Activated CD4-positive, alpha-beta memory T cell treated with anti-CD3 and anti-CD28 coated beads for 36 hours (primary cell): ENCODE results near the gene IL3. TPM values are rescaled to one million over a fixed set of nuclear protein-coding genes. Genes with fewer than 3 reads are reported as not detected.
A peak's percentile ranks its signal among the peaks of the same experiment; 100 is the strongest.

Experiments used
- CTCF ChIA-PET: fragments of 350-600 bp; sonication (Branson Sonifier 250); formaldehyde crosslinking; loops from one replicate; lab custom pipeline; 2021; ENCODE audit warnings: antibody characterized with exemption, inconsistent platforms; lab: Charles Lee
- POLR2A ChIA-PET: fragments of 350-600 bp; sonication (Branson Sonifier 250); formaldehyde crosslinking; loops from one replicate; lab custom pipeline; 2021; ENCODE audit warnings: antibody characterized with exemption; lab: Charles Lee
- DNase-seq: peaks from one replicate; pipeline ENCODE4 v3.0.0-alpha.2; 2020
- H3K27ac Mint-ChIP-seq: one replicate; pipeline ENCODE4 v1.8.0; 2021; ENCODE audit warnings: mixed read lengths
- H3K27me3 Mint-ChIP-seq: one replicate; pipeline ENCODE4 v1.8.0; 2021; ENCODE audit warnings: mixed read lengths
- H3K36me3 Mint-ChIP-seq: one replicate; pipeline ENCODE4 v1.8.0; 2021; ENCODE audit warnings: mixed read lengths
- H3K4me1 Mint-ChIP-seq: one replicate; pipeline ENCODE4 v1.8.0; 2021; ENCODE audit warnings: low read depth, mixed read lengths
- H3K4me3 Mint-ChIP-seq: one replicate; pipeline ENCODE4 v1.8.0; 2021; ENCODE audit warnings: mild to moderate bottlenecking, mixed read lengths
- H3K9me3 Mint-ChIP-seq: one replicate; pipeline ENCODE4 v1.8.0; 2021; ENCODE audit warnings: mixed read lengths
- intact Hi-C: fragments of 100-400 bp; cut with micrococcal nuclease; formaldehyde crosslinking; loops from one replicate; pipeline ENCODE4 v1.15.1; 2023
- total RNA-seq, 2 experiments: library from RNA; stranded (reverse); gene quantifications; one replicate each; pipeline ENCODE4 v1.2.3, GENCODE V29; 2021

Gene IL3, protein sequence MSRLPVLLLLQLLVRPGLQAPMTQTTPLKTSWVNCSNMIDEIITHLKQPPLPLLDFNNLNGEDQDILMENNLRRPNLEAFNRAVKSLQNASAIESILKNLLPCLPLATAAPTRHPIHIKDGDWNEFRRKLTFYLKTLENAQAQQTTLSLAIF
- 10 to 100 TPM; 23.1 to 23.3 TPM for total RNA-seq

GRCh38 chr5:132060501-132061161 lies at the start of gene IL3:
Gene IL3 (plus strand): TSS chr5:132060655. CDS start chr5:132060707, 52 bp downstream.
- no peak within 1 kb of the TSS for H3K27ac Mint-ChIP-seq
- H3K9me3 Mint-ChIP-seq: no peaks in the 10 kb centered on the region
- ChIA-PET CTCF (interaction anchor here (0.9 to 1.6 kb wide), 5 partner anchors 41 to 120 kb away, joined by 3 to 4 read pairs (median 3); partner anchors contain the start of gene ACSL6), POLR2A (interaction anchor here (0.6 kb wide), 1 partner anchor 234 kb away, joined by 3 read pairs; the partner anchor contains the start of gene SLC22A4)
- no peaks in the 10 kb centered on the region for H3K27me3 Mint-ChIP-seq
- peaks cover 51% of the 10 kb centered on the region for H3K4me1 Mint-ChIP-seq
- DNase-seq: no peak
- H3K36me3 Mint-ChIP-seq: no peaks in the 10 kb centered on the region
- H3K4me3 Mint-ChIP-seq: no peak within 1 kb of the TSS
- intact Hi-C loops: loop anchor here (5.0 kb wide), 2 partner anchors 53 to 263 kb away; partner anchors contain the start of gene FNIP1

DNA sequence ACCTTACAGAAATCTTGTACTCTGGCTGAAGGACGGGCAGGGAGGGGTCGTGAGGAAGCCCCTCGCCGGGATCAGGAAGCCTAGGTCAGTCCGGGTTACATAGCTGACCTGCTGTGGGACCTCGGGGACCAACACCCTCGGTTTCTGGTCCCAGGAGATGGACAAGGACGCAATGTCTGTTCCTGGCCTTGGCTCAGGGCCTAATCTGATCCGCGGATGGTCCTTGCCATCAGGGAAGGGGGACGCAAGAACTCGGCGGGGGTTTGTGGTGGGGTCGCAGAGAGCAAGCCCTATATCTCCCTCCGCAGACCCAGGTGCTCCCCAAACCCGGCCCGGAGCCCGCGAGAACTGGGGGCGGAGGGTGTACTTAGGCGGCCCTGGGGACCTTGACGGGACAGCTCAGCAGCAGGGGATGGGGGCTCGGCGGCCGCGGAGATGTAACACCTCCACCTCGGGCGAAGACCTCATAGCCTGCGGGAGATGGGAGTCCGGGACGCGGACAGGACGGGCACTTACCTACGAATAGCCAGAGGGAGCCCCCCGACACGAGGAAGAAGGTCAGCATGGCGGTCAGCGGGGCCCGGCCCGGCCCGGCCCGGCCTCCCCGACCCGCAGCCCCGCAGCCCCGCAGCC lies 49.4 kb upstream of the IL3 start:
- Mint-ChIP-seq H3K27me3 (peaks cover 30% of the 10 kb centered on the region), H3K27ac (no peak overlapping the region), H3K36me3 (no peaks in the 10 kb centered on the region), H3K9me3 (no peaks in the 10 kb centered on the region), H3K4me3 (peak overlapping the region; percentile 66), H3K4me1 (peaks cover 23% of the 10 kb centered on the region)
- POLR2A ChIA-PET: no interaction called here
- DNase-seq: no peak
- CTCF ChIA-PET: interaction anchor here (0.6 to 6.2 kb wide), 5 partner anchors 9 to 422 kb away, joined by 3 to 165 read pairs (median 3); no protein-coding TSS in a partner anchor
- intact Hi-C loops: no loop called here

- peak; percentile 60 for DNase-seq
- CTCF ChIA-PET: interaction anchor here (0.6 to 1.9 kb wide), 5 partner anchors 8 to 422 kb away, joined by 3 to 12 read pairs (median 3); no protein-coding TSS in a partner anchor
- POLR2A ChIA-PET: no interaction called here
- no peak within 1 kb of the TSS for H3K27ac Mint-ChIP-seq
- no peaks in the 10 kb centered on the region for H3K9me3 Mint-ChIP-seq
- peaks cover 29% of the 10 kb centered on the region for H3K4me1 Mint-ChIP-seq
- intact Hi-C loops: loop anchor here (1.0 kb wide), 1 partner anchor 9 kb away; no protein-coding TSS in a partner anchor
- H3K4me3 Mint-ChIP-seq: peak within 1 kb of the TSS; percentile 66
- no peaks in the 10 kb centered on the region for H3K36me3 Mint-ChIP-seq
- peaks cover 37% of the 10 kb centered on the region for H3K27me3 Mint-ChIP-seq
Measured at GRCh38 chr5:132011622-132012343, 48.7 kb upstream of the IL3 start, which contains the start of gene ACSL6. Gene ACSL6 (minus strand): TSS chr5:132011658. CDS start chr5:132011553, 105 bp downstream.

DNA sequence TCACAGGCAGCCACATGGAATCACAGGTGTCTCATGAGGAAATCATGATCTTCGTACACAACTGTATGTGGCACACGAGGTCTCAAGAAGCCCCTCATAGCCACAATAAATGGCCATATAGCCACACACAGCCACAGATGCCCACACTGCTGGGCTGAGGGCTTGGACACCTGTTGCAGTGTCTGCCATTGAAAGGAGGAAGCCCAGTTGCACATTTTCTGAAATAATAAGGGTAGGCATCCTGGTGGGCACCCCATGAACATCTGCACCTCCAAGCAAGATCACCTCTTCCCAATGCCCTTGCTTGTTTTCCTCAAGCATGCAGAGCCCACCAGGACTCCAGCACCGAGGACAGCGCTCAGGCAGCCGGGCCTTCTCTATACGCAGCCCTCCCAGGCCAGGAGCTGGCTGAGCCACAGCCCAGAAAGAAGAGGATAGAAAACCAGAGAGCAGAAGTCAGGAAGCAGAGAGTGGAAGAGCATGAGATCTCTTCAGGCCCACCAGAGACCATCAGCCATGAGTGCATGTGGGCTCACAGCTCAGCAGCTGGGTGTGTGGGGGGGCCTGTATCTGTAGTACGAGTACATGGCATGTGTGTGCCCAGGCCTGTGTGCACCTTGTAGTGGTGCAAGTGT lies 48.0 kb upstream of the IL3 start:
- POLR2A ChIA-PET: interaction anchor here (0.6 kb wide), 1 partner anchor 216 kb away, joined by 3 read pairs; no protein-coding TSS in a partner anchor
- peak overlapping the region; percentile 53 for H3K4me3 Mint-ChIP-seq
- H3K27me3 Mint-ChIP-seq: peaks cover 40% of the 10 kb centered on the region

DNA sequence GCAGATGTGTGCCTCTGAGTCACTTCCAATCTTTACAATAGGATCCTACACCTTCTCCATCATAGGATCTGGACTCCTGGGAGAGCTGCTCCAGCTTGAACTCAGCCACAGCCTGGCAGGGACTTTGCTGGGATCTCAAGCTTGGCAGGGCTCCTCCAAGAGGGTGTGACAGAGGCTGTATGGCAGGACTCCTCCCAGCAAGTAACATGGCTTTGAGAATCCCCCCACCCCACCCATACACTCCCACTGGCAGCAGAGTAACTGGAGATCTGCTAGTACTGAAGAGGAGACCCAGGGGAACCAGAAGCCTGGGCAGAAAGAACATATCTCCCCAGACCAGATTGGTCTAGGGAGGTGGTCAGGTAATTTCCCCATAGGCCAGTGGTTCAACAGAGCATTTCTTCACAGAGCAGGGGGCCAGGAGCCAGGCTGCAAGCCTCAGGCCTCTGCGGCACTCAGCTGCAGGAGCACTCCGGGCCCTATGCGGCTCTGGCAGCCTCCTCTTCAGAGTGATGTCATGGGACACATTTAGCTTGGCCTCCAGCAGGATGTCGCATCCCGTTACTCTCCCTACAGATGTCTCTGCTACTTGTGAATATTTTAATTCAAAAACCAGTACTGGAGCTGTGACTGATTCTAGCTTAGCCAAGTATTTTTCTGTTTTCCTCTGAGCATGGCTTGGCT lies 47.3 kb upstream of the IL3 start:
- ChIA-PET POLR2A (interaction anchor here (0.6 kb wide), 1 partner anchor 217 kb away, joined by 3 read pairs; no protein-coding TSS in a partner anchor), CTCF (interaction anchor here (1.0 to 1.9 kb wide), 2 partner anchors 49 to 424 kb away, joined by 3 to 12 read pairs; no protein-coding TSS in a partner anchor)
- Mint-ChIP-seq H3K4me1 (peaks cover 34% of the 10 kb centered on the region), H3K27me3 (peaks cover 44% of the 10 kb centered on the region), H3K4me3 (no peak overlapping the region), H3K27ac (no peak overlapping the region), H3K36me3 (no peaks in the 10 kb centered on the region), H3K9me3 (no peaks in the 10 kb centered on the region)
- peak; percentile 7 for DNase-seq
- intact Hi-C loops: no loop called here

More for the DNA sequence above, 48.0 kb upstream of the IL3 start:
- intact Hi-C loops: loop anchor here (1.0 kb wide), 1 partner anchor 8 kb away; no protein-coding TSS in a partner anchor
- DNase-seq: peak; percentile 37
- no peak overlapping the region for H3K27ac Mint-ChIP-seq
- CTCF ChIA-PET: interaction anchor here (1.0 to 1.9 kb wide), 2 partner anchors 50 to 423 kb away, joined by 3 to 12 read pairs; no protein-coding TSS in a partner anchor
- H3K4me1 Mint-ChIP-seq: peaks cover 34% of the 10 kb centered on the region
- H3K9me3 Mint-ChIP-seq: no peaks in the 10 kb centered on the region
- no peaks in the 10 kb centered on the region for H3K36me3 Mint-ChIP-seq

- intact Hi-C loops: no loop called here
- Mint-ChIP-seq H3K27me3 (peaks cover 47% of the 10 kb centered on the region), H3K36me3 (no peaks in the 10 kb centered on the region), H3K4me1 (peaks cover 38% of the 10 kb centered on the region), H3K4me3 (no peak overlapping the region), H3K9me3 (no peaks in the 10 kb centered on the region), H3K27ac (no peak overlapping the region)
- ChIA-PET CTCF (interaction anchor here (1.0 to 1.9 kb wide), 2 partner anchors 49 to 424 kb away, joined by 3 to 12 read pairs; no protein-coding TSS in a partner anchor), POLR2A (no interaction called here)
- peak; percentile 2 for DNase-seq
Measured at GRCh38 chr5:132013711-132014110, 46.7 kb upstream of the IL3 start.

DNA sequence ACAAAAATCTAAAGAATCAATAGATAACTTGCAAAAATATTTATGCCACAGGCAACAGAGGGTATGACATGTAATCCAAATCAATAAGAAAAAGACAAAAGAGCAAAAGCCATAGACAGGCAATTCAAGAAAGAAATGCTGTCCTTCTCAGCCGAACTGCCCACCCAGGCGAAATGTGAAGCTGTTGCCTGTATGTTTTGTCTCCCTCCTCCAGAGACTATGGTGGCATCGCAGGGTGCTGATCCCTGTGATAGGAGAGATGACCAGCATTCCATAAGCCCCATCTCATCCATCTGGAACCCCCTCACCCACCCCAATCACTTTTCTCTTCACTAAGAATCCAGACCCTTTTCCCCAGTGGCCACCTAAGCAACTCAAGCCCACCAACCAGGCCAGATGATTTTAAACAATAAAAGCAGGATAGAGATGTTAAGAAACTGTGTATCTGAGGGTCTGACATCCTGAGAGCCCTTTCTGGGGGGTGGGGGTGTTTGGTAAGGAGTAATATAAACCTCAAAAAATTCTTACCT lies 43.7 kb upstream of the IL3 start:
- CTCF ChIA-PET: interaction anchor here (0.7 kb wide), 1 partner anchor 277 kb away, joined by 3 read pairs; no protein-coding TSS in a partner anchor

GRCh38 chr5:132017316-132017715 lies 43.1 kb upstream of the IL3 start:
- no peak overlapping the region for H3K4me3 Mint-ChIP-seq

More for the DNA sequence above, 43.7 kb upstream of the IL3 start:
- POLR2A ChIA-PET: no interaction called here
- H3K4me3 Mint-ChIP-seq: no peak overlapping the region
- peaks cover 33% of the 10 kb centered on the region for H3K27me3 Mint-ChIP-seq
- H3K36me3 Mint-ChIP-seq: no peaks in the 10 kb centered on the region
- intact Hi-C loops: no loop called here
- no peak overlapping the region for H3K27ac Mint-ChIP-seq
- H3K9me3 Mint-ChIP-seq: no peaks in the 10 kb centered on the region
- H3K4me1 Mint-ChIP-seq: peaks cover 49% of the 10 kb centered on the region
- DNase-seq: no peak

DNA sequence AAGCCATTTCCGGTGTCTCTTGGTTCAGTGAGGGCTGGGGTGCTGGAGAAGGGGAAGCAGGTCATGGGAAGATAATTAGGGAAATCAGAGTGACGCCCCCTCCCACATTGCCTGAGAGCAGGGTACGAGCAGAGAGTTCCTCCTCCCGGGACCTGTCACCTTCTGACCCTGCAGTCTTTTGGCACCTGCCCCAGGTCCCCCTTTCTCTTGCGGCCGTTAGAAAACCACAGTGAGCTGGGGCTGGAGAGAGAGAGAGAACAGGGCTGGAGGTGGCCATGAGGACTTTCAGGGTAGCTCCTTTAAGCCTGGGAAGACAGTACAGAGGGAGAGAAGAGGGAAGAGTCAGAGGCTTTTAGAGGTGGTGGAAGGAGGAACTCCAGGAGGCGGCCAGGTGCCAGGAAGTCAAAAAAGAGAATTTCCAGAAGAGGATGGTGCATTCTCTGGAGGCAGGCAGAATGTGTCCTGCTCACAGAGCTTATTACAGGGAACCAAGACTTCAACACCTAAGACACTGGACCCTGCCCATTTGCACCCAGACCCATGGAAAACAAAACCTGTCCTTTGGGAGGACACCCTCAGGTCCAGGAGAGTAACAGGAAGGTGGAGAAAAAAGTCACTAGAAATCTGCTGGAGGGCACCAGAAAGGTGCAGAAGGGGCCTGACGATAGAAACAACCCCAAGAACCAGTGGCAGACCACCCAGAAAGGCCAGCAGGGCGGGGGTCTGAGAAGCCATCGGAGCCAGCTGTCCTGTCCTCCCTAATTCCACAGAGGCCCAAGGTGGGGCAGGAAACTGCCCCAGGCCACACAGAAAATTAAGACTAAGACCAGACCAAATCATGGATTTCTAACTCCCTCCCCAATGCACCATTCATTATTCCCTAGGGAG lies 42.5 kb upstream of the IL3 start:
- H3K4me3 Mint-ChIP-seq: no peak overlapping the region
- peaks cover 29% of the 10 kb centered on the region for H3K27me3 Mint-ChIP-seq
- no peak overlapping the region for H3K27ac Mint-ChIP-seq
- H3K9me3 Mint-ChIP-seq: no peaks in the 10 kb centered on the region
- intact Hi-C loops: no loop called here
- DNase-seq: no peak
- POLR2A ChIA-PET: interaction anchor here (1.9 kb wide), 1 partner anchor 221 kb away, joined by 4 read pairs; the partner anchor contains the start of gene FNIP1
- H3K36me3 Mint-ChIP-seq: no peaks in the 10 kb centered on the region
- H3K4me1 Mint-ChIP-seq: peaks cover 52% of the 10 kb centered on the region
- CTCF ChIA-PET: interaction anchor here (2.0 kb wide), 1 partner anchor 45 kb away, joined by 8 read pairs; no protein-coding TSS in a partner anchor

More at GRCh38 chr5:132017316-132017715, 43.1 kb upstream of the IL3 start:
- intact Hi-C loops: no loop called here
- no peak overlapping the region for H3K27ac Mint-ChIP-seq
- H3K9me3 Mint-ChIP-seq: no peaks in the 10 kb centered on the region
- H3K27me3 Mint-ChIP-seq: peaks cover 32% of the 10 kb centered on the region
- no peak for DNase-seq
- H3K36me3 Mint-ChIP-seq: no peaks in the 10 kb centered on the region
- CTCF ChIA-PET: interaction anchor here (0.7 kb wide), 1 partner anchor 278 kb away, joined by 3 read pairs; no protein-coding TSS in a partner anchor
- POLR2A ChIA-PET: no interaction called here
- peaks cover 52% of the 10 kb centered on the region for H3K4me1 Mint-ChIP-seq
